Vagina (tissue), 2 donors: ENCODE data around the gene MYCN.

Experiments
- CTCF ChIP-seq, 3 experiments: fragments of 450-650 bp in 2 of 3; fragments of 200-600 bp in 1 of 3; sonication (generic) in 1 of 3; IDR thresholded peaks; one replicate each; pipeline ENCODE4 v1.5.1; 2017 to 2019; ENCODE audit warnings: antibody characterized with exemption in 3 of 3, mild to moderate bottlenecking in 2 of 3, moderate library complexity in 2 of 3
- POLR2A ChIP-seq, 2 donors: fragments of 450-650 bp; IDR thresholded peaks; one replicate each; pipeline ENCODE4 v1.6.1; 2017; ENCODE audit warnings: antibody characterized with exemption in 2 of 2, mild to moderate bottlenecking in 2 of 2, moderate library complexity in 2 of 2
- POLR2AphosphoS5 ChIP-seq, 2 donors: sonication (generic); formaldehyde crosslinking; IDR thresholded peaks; one replicate each; pipeline ENCODE4 v1.9.0; 2017; ENCODE audit warnings: antibody characterized with exemption in 2 of 2, mild to moderate bottlenecking in 2 of 2, low read depth in 1 of 2; ENCODE audit not compliant: insufficient read depth in 1 of 2

GRCh38 chr2:15941481-15941850 is 1.1 kb downstream of the MYCN start:
- no peak for TF ChIP-seq CTCF (IDR thresholded peaks at IDR 0.05)
- no peak for TF ChIP-seq POLR2AphosphoS5 (IDR thresholded peaks at IDR 0.05; ENCODE audit: insufficient read depth in 1 of 2, low read depth in 1 of 2)
- no peak for TF ChIP-seq POLR2A (IDR thresholded peaks at IDR 0.05)
